IPS DF 19.7 (cell line): ENCODE measurements around the gene TIMELESS.
"Not testable (repeated sequence)": the region's sequence is repeated elsewhere in the genome, so short reads cannot be mapped to it uniquely, and the experiment has no call there.

Experiments
- DNase-seq: peaks from one replicate; pipeline ENCODE4 v3.0.0-alpha.2; 2013; ENCODE audit warnings: low read depth, low spot score

Gene TIMELESS

GRCh38 chr12:56448860-56449621 is at the start of gene TIMELESS:
TIMELESS (minus strand) TSS chr12:56449426; CDS start chr12:56434170, 15,256 bp downstream.
- peak; percentile 42 for DNase-seq

- DNase-seq, result not testable (repeated sequence)
Observed at GRCh38 chr12:56498126-56498902, 49.1 kb upstream of the TIMELESS start.

GRCh38 chr12:56496704-56497103 is 47.5 kb upstream of the TIMELESS start:
- DNase-seq, result not testable (repeated sequence)

GRCh38 chr12:56494481-56494880 is 45.3 kb upstream of the TIMELESS start:
- not testable (repeated sequence) for DNase-seq

GRCh38 chr12:56494106-56494415 is 44.8 kb upstream of the TIMELESS start:
- not testable (repeated sequence) for DNase-seq

- not testable (repeated sequence) for DNase-seq
Observed at GRCh38 chr12:56493409-56494105, 44.3 kb upstream of the TIMELESS start.

GRCh38 chr12:56490360-56490759 is 41.1 kb upstream of the TIMELESS start:
- no peak for DNase-seq

- peak; percentile 75 for DNase-seq
Observed at GRCh38 chr12:56488041-56488955, 39.1 kb upstream of the TIMELESS start, which contains the start of gene GLS2. GLS2 (minus strand) TSS chr12:56488161; CDS start chr12:56488118, 43 bp downstream.

GRCh38 chr12:56487448-56488040 is 38.3 kb upstream of the TIMELESS start:
- no peak for DNase-seq

GRCh38 chr12:56486694-56487093 is 37.5 kb upstream of the TIMELESS start:
- DNase-seq, result no peak

GRCh38 chr12:56484566-56484965 is 35.3 kb upstream of the TIMELESS start:
- no peak for DNase-seq

- no peak for DNase-seq
Observed at GRCh38 chr12:56479625-56480024, 30.4 kb upstream of the TIMELESS start.

- no peak for DNase-seq
Observed at GRCh38 chr12:56477521-56478225, 28.4 kb upstream of the TIMELESS start.

- DNase-seq, result no peak
Observed at GRCh38 chr12:56476972-56477432, 27.8 kb upstream of the TIMELESS start.

- no peak for DNase-seq
Observed at GRCh38 chr12:56476143-56476542, 26.9 kb upstream of the TIMELESS start.

GRCh38 chr12:56474389-56474788 is 25.2 kb upstream of the TIMELESS start:
- DNase-seq, result no peak

GRCh38 chr12:56469007-56469930 is 20.0 kb upstream of the TIMELESS start:
- no peak for DNase-seq

GRCh38 chr12:56468216-56469006 is 19.2 kb upstream of the TIMELESS start, which contains the start of gene SPRYD4:
SPRYD4 (plus strand) TSS chr12:56468578; CDS start chr12:56468592, 14 bp downstream.
- DNase-seq, result no peak
